NCI-H2171 (cell line): Measurements from ENCODE around the gene CMPK2.
"Not testable (repeated sequence)": the region's sequence is repeated elsewhere in the genome, so short reads cannot be mapped to it uniquely, and the experiment has no call there.

Experiments
- DNase-seq: peaks from one replicate; lab custom pipeline; 2025; lab: John Stamatoyannopoulos, UW

Gene CMPK2

GRCh38 chr2:6880200-6880733 is 14.6 kb upstream of the CMPK2 start:
- DNase-seq: no peak

DNA sequence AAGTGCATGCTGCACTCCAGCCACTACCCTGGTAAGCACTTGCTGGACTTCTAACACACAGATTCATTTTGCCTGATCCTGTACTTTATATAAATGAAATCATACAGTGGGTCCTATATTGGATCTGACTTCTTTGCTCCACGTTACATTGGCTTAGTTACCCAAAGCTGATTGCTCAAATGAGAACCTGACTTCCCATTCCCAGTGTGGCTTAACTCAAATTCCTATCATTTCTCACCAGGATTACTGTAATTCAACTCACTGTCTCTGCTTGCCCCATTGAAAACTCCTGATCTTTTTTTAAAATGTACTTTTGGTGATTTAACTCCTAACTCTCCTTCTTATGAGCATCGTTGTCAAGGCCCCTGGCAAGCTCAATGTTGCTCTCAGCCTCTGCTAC is 13.3 kb upstream of the CMPK2 start:
- DNase-seq: no peak

DNA sequence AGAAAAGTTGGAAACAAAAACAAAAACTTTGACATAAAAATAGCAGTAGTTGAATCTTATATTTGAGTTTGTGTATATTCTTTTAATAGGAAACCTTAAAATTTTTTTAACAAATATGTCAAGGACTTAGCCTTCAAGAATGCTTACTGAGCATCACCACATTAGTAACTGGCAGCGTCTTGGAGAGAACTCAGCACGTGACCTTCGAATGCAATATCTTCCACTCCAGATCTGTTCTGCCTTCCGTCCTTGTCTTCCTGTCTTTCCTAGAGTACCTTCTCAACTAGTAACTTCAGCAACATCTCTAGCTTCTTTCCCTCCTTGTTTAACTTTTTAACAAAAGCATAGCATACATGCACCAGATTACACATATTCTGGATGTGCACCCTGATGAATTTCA is 12.8 kb upstream of the CMPK2 start:
- DNase-seq: no peak

- DNase-seq: peak; percentile 33
These were observed 11.9 kb upstream of the CMPK2 start, which contains the start of gene RSAD2 for GRCh38 chr2:6877402-6878304. Gene RSAD2, plus strand, starts transcription at chr2:6877777. Its CDS starts 24 bp downstream, at chr2:6877801.

DNA sequence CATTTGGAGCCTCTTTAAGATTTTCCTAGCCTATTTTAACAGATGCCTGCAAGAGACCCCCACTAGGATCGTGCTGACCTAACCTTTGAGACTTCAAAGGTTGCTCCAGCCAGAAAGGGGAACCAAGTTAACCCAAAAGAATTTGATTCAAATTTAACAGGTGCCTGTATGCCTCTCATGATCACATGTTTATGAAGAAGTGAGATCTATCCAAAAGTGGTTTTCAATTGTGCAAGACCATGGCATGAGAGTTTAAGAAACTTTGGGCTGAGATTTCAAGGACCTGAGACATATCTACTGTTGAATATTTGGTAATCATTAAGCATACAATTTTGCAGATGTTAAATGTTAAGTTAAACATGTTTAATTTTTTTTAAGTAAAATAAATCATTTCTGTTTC is 10.6 kb upstream of the CMPK2 start:
- DNase-seq: no peak

DNA sequence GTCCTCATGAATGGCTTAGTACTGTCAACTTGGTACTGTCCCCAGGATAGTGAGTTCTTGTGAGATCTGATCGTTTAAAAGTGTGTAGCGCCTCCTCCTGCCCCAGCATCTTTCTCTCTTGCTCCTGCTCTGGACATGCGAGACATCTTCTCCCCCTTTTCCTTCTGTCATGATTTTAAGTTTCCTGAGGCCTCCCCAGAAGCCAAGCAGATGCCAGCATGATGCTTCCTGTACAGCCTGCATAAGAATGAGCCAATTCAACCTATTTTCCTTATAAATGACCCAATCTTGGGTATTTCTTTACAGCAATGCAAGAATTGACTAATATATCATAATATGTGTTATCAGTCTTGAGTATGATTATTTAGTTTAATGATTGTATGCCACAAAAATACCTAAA is 8.3 kb upstream of the CMPK2 start:
- DNase-seq: no peak

DNA sequence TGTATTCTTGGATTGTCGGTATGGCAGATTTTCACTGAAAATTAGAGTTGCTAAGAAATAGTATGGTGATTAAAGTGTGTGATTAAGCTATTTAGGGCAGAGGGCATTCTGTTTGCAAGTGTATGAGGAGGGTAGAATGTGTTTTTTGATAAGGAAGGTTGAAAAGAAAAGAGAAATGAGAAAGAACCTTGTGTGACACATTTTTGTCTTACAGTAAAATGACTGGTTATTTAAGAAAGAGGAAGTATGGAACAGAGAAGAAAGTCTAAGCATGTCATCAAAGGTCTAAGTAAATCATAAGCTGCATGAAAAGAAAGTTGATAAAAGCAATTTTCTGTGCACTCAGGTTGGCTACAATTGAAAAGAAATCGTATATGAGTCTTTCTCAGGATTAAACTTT is 6.7 kb upstream of the CMPK2 start:
- DNase-seq: no peak

GRCh38 chr2:6866982-6867381 is 1.3 kb upstream of the CMPK2 start:
- DNase-seq: no peak

DNA sequence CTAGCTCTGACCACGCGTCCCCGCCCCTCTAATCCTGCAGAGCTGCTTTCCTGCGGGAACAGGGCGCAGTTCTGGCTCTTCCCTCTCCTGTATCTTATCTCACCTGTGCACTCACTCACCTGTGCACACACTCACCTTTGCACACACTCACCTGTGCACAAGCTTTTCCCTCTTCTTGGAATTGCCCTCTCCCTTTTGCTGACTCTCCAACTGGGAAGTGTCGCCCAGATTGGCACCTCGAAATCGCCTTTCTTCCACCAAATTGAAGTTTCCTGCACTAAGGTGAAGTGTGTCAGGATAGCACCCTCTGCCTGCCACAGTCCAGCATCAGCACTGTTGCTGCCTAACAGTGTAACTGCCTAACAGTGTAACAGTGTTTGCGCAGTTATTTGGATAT is 566 bp upstream of the CMPK2 start:
- peak; percentile 40 for DNase-seq

- DNase-seq: no peak
These were observed 773 bp downstream of the CMPK2 start for GRCh38 chr2:6864923-6865345.

- no peak for DNase-seq
These were observed 1.4 kb downstream of the CMPK2 start for GRCh38 chr2:6864231-6864754.

- peak; percentile 12 for DNase-seq
These were observed 1.9 kb downstream of the CMPK2 start for GRCh38 chr2:6863792-6864191.

DNA sequence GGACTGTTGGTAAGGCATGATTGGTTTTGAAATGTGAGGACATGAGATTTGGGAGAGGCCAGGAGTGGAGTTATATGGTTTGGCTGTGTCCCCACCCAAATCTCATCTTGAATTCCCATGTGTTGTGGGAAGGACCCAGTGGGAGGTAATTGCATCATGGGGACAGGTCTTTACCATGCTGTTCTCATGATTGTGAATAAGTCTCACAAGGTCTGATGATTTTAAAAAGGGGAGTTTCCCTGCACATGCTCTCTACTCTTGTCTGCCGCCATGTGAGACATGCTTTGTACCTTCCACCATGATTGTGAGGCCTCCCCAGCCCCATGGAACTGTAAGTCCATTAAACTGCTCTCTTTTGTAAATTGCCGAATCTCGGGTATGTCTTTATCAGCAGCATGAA is 5.4 kb downstream of the CMPK2 start:
- DNase-seq: no peak

DNA sequence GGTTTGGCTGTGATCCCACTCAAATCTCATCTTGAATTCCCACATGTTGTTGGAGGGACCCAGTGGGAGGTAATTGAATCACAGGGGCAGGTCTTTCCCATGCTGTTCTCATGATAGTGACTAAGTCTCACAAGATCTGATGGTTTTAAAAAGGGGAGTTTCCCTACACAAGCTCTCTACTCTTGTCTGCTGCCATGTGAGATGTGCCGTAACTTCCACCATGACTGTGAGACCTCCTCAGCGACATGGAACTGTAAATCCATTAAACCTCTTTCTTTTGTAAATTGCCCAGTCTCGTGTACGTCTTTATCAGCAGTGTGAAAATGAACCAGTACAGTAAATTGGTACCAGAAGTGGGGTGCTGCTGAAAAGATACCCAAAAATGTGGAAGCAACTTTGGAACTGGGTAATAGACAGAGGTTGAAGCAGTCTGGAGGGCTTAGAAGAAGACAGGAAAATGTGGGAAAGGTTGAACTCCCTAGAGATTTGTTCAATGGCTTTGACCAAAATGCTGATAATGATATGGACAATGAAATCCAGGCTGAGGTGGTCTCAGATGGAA is 7.2 kb downstream of the CMPK2 start:
- DNase-seq: not testable (repeated sequence)

- DNase-seq: no peak
These were observed 9.2 kb downstream of the CMPK2 start for GRCh38 chr2:6856548-6856920.

- no peak for DNase-seq
These were observed 9.7 kb downstream of the CMPK2 start for GRCh38 chr2:6855860-6856547.

GRCh38 chr2:6854416-6854815 is 11.3 kb downstream of the CMPK2 start:
- DNase-seq: no peak

DNA sequence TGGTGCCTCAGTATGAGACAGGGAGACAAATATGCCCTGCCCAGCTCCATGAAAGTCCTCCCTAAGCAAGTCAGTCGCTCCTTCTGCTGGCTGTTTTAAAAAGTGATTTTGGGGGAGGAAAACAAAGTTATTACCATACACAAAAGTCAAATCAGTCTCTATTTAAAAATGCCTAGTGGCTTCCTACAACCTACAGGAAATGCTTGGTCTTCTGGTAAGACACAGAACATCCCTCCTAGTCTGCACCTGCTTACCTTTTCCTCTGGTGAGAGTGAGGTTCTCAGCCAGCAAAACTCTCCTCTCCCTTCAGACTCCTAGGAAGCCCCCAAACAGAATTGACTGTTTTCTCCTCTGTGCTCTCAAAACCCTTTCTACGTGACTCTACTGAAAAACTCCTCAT is 13.5 kb downstream of the CMPK2 start:
- no peak for DNase-seq

GRCh38 chr2:6846967-6847681 is 18.6 kb downstream of the CMPK2 start:
- no peak for DNase-seq

- DNase-seq: no peak
These were observed 19.2 kb downstream of the CMPK2 start for GRCh38 chr2:6846540-6846939.

DNA sequence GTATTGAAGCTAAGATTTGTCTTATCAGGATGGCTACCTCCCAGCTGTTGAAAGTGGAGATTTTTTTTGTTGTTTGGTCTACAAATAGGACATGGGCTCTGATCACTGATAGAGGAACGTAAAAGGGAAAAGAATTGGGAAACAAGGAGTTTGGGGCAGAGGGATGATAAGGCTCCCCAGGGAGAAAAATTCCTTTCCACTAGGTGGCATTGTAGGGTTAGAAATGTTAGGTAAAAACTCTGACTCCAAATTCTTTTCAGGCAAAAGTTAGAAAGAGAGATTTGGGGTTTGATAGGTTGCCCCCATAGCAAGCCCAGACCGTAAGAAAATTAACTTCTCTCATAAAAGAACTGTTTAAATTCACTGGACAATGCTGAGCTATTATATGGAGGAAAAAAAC is 19.8 kb downstream of the CMPK2 start:
- no peak for DNase-seq

DNA sequence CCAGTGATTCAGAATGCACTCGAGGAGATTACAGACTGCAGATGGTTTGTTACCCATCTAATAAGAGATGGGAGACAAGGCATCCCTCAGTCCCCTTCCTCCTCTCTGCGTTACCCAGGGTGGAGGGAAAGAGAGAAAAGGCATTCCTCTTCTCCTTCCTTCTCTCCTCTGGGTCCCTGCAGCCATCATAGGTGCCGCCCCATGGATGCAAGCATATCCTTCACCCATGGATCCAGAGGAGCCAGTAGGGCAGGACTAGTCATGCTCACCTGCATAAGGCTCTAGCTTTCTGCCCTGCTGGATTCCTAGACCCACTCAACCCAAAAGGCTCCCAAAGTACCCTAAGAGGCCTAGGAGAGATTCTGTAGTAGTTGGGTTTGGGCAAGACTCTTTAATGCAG is 20.4 kb downstream of the CMPK2 start:
- DNase-seq: no peak
